DMS79 (cell line): Measurements from ENCODE around the gene RBM47.

Experiments
- DNase-seq: peaks from one replicate; lab custom pipeline; 2025; lab: John Stamatoyannopoulos, UW

RBM47 gene

DNA sequence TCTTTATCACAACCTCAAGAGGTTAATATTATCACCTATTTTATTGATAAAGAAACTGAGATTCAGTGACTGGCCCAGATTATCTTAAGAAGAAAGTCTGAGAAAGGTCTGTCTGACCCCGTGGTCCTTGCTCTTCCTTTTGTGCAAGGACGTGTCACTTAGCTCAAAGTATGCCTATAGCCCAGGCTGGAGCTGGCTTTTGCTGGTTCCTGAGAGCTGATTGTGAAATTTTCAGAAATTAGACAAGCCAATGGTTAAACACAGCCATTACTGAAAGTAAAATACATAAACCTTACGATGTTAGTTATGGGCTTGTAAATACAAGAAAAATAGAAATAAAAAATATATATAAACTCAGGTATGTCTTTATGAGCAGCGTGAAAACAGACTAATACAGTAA is 224.5 kb downstream of the RBM47 start:
- DNase-seq = no peak

DNA sequence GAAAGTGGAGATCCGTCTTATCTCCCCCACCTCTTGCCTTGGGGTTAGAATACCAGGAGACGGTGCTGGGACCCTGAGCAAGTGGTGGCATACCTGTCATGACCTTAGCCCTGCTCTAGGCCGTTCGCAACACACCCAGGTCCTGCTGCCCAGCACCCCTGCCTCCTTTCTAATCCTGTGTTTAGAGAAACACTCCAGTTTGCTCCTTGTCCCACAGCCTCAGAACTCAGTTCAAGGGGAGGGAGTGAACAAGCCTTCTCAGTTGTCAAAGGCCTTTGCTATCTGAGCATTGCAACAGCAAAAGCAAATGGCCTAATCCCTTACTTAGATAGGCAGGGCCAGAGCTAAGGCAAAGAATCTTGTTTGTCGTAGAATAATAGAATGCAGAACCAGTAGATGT is 226.6 kb downstream of the RBM47 start:
- no peak for DNase-seq

DNA sequence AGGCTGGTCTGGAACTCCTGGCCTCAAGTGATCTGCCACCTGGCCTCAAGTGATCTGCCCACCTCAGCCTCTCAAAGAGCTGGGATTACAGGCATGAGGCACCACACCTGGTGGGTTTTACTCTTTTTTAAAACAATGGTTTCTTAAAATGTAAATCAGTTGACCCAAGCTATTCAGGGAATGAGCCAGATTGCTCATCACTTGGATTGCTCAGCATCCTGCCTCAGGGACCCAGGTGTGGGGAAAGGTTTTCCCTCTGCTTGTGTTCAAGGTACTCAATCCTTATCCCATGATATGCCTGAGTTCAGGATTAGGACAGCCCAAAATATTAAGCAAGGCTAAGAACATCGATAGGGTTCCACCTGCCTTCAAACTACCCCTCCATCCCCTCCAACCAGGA is 227.1 kb downstream of the RBM47 start:
- no peak for DNase-seq

DNA sequence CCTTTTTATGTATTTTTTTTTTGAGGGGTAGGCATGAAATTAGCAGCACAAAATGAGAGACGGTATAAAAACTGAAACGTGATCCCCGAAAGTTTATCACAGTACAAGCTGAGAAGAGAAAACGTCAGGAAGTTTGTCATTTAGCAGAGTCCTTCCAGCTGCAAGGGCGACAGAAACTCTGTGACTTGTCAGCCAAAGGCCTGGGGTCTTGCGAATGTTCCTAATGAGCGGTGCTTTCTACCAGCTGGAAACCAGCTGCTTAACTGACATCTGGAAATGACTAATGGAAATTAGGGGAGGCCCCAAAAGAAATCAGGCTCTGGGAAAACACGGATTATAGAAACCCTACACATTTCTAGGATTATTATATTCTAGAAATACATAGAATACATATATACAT is 228.0 kb downstream of the RBM47 start:
- DNase-seq = no peak

DNA sequence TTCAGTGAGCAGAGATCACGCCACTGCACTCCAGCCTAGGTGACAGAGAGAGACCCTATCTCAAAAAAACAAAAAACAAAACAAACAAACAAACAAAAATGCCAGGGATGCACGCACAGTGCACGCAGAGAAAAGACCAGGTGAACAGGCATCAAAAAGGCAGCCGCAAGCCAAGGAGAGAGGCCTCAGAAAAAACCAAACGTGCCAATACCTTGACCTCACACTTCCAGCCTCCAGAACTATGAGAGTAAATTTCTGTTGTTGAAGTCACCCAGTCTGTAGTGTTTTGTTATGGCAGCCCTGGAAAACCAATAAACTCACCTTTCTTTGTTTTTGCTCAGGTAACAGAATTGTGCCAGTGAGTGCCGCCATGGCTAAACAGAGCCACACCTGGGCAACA is 228.6 kb downstream of the RBM47 start:
- no peak for DNase-seq

GRCh38 chr4:40399578-40399977 is 230.1 kb downstream of the RBM47 start:
- DNase-seq = no peak

DNA sequence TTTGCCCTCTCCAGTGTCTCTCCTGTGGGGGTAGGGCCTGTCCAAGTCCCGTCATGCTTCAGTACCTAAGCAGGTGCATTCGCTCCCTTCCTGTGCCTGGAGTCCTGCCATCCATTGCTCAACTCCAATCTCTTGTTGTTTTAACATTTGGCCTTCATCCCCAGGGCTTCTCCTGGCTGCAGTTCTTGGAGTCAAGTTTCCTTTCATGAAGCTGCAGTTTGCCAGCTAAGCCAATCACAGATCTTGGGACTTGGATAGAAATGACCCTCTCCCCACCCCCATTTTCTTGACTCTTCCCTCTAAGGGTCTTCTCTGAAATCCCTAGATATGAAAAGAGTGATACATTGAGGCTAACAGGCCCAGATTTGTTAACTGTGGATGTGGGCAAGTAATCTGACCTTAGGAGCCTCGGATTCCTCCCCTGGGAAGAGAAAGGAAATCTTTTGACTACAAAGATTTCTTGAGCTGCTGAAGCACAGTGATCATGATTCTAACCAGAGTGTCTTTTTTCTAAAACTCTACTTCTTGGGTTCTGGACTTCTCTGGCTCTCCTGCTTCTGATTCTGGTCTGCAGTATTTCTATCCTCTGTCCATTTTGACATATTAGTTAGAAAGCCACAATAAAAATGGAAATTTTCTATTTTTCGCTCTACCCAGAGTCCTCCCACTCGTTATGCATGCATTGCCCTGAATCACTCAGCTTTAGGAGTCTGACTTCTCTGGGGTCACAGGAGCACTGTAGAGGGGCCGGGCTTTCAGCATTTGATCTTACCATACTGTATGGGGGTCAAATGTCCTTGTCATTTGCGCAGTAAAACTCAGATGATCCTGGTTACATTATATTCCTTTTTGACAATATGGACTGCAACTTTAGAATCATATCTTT is 233.5 kb downstream of the RBM47 start:
- DNase-seq = peak; percentile 90

- DNase-seq = peak; percentile 39
Measured at GRCh38 chr4:40395166-40395900, 234.3 kb downstream of the RBM47 start.

- DNase-seq = no peak
Measured at GRCh38 chr4:40394236-40394635, 235.4 kb downstream of the RBM47 start.

DNA sequence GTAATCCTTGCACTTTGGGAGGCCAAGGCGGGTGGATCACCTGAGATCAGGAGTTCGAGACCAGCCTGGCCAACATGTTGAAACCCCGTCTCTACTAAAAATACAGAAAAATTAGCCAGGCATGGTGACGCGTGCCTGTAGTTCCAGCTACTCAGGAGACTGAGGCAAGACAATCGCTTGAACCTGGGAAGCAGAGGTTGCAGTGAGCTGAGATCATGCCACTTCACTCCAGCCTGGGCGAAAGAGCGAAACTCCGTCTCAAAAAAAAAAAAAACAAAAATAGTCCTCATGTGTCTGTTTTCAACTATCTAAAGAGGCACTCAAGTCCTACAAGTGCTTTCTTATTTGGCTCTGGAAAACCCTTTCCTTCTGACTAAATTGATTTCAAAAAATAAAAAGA is 237.4 kb downstream of the RBM47 start:
- peak; percentile 56 for DNase-seq

DNA sequence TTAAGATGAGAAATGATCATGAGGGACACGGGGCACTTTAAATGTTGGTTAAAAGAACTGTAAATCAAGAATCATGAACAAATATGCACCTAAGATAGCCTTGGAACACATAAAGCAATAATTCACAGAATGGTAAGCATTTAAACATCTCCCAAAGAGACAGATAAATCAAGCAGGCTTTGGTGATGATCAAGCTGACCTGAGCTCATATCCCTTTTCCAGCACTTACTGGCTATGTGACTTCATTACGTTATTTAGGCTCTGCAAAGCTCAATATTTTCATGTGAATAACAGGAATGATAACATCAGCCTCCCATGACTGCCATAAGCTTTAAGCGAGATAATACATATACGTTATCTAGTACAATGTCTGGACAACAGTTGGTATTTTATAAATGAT is 239.7 kb downstream of the RBM47 start:
- DNase-seq = no peak

DNA sequence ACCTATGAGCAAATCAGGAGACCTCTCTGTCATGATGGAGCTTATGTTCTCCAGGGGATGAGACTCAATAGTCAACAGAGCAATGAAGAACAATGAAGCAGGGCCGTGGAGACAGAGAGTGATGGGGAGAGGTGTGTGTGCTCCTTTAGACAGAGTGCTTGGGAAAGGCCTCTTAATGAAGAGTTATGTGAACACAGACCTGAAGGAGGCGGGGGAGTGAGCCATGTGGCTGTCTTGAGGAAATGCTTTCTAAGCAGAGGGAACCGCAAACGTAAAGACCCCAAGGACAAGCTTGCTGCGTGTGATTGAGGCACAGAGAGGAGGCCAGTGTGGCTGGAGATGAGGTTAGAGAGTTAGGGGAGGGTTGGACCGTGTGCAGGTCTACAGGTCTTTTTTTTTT is 241.4 kb downstream of the RBM47 start:
- DNase-seq = no peak

DNA sequence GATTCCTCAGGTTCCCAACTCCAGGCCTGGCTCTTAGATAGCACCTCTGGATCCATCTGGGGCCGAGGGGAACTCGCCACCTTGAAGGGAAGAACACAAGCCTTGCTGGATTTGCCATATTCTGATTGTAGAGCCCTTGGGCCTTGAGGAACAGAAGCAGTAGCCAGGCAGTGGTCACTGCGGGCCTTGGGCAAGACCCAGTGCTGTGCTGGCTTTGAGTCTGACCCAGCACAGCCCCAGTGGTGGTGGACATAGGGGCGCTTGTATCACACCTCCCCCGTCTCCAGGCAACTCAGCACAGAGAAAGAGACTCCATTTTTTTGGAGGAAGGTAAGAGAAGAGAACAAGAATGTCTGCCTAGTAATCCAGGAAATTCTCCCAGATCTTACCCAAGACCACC is 249.0 kb downstream of the RBM47 start:
- no peak for DNase-seq

GRCh38 chr4:40379248-40379647 is 250.4 kb downstream of the RBM47 start:
- no peak for DNase-seq

GRCh38 chr4:40378619-40379018 is 251.0 kb downstream of the RBM47 start:
- no peak for DNase-seq

DNA sequence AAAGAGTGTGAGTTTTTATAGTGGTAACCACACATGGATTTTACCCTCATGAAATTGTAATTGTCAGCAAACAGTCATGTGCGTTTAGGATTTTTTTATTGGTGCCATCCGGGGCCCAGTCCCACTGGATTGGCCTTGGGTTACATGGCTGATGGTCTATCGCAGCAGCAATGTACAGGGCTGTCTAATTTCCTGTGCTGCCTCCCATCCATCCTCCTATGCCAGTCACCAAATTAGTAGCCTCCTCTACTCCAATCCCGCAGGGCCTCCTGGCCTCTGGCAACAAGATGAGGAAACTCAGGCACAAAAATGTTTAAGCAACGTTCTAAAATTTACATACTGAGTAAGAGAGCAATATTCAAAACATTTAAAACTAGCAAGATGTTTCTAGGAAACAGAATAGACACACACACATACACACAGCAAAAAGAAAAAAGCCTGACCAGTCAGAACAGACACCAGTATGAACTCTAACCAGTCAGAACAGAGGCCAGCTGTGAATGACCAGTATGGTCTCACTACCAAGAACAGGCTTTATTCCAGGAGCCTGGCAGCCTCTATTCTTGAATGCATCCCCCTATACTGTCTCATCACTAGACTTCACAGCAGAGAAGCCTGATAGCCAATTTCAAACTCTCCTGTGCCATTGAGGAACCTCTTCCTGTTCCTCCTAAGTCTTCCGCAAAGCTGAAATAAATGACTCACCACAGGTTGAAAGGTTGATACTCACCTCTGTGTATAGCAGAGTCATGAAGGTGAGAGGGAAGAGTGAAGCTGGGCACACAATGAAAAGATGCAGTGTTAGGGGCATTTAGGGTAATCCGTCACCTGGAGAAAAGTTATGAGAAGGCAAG is 251.9 kb downstream of the RBM47 start:
- no peak for DNase-seq

DNA sequence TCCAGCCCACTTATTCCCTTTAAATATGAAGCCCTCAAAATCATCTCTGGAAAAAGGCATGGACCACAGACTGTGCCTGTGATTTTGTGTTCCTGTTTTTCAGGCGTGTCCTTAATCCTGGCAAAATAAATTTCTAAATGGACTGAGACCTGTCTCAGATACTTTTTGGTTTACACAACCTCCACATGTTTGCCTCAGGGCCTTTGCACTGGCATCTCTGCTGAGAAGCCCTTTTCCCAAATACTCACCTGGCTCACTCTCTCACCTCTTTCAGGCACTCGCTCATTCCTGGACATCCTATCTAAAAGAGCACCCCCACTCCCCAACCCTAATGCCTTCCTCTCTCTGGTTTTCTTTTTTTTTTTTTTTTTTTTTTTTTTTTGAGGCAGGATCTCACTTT is 254.0 kb downstream of the RBM47 start:
- DNase-seq = no peak

- no peak for DNase-seq
Measured at GRCh38 chr4:40375095-40375494, 254.6 kb downstream of the RBM47 start.

DNA sequence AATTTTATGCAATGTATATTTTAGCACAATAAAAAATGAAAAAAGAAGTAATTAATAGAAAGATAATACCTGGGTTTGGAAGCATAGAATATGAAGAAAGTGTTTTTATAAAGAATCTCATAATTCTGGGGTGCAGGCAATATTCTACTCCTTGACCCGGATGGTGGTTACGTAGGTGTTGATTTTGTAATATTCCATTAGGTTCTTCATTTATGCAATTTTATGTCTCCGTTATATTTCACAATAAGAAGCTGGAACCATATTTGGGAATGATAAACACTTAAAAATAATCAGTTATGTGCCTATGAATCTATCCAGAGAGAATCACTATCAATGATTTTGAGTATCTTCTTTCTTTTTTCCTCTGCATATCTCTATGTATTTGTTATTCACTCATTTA is 256.0 kb downstream of the RBM47 start:
- DNase-seq = no peak
